Skin of body (tissue), 2 donors: ENCODE results near the gene MACROH2A2. TPM values are rescaled to one million over a fixed set of nuclear protein-coding genes. Genes with fewer than 3 reads are reported as not detected.
"Not testable (repeated sequence)": the region's sequence is repeated elsewhere in the genome, so short reads cannot be mapped to it uniquely, and the experiment has no call there.

Experiments used
- DNase-seq: peaks from one replicate; lab custom pipeline; 2025; lab: John Stamatoyannopoulos, UW
- total RNA-seq: library from RNA; depleted of rRNA; stranded (reverse); fragments of >200 nt; gene quantifications from one replicate; pipeline ENCODE4 v1.2.3, GENCODE V29; 2014

Gene MACROH2A2
- total RNA-seq, 1 donor from 2014 or later = 10.2 TPM

DNA sequence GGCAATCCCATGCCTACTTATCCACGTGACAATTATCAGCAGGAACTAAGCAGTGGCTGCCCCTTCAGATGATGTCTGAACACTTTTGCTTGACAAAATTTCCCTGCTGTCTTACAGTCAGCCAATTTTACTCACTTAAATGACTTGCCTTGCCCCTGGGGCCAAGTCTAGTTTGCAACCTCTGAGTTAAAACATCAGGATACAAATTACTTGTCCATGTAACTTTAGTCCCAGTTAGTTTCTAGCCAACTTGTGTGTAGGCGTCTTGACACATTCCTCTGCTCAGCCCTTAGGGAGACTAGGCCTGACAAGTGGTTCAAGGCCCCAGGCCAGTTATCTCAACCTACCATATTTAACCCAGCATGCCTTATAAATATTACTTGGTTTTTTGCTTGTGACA, 105.5 kb downstream of the MACROH2A2 start:
- DNase-seq = no peak

DNA sequence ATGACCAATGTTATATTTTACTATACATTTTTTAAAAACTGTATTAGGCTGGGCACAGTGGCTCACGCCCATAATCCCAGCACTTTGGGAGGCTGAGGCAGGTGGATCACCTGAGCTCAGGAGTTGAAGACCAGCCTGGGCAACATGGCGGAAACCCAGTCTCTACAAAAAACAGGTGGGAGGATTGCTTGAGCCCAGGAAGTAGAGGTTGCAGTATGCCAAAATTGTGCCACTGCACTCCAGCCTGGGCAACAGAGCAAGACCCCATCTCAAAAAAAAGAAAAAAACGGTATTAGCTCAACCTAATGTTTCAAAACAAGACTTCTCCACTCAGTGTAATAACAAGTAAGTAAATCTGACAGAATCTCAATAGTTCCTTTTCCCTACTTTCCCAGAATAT, 106.7 kb downstream of the MACROH2A2 start:
- DNase-seq = not testable (repeated sequence)

DNA sequence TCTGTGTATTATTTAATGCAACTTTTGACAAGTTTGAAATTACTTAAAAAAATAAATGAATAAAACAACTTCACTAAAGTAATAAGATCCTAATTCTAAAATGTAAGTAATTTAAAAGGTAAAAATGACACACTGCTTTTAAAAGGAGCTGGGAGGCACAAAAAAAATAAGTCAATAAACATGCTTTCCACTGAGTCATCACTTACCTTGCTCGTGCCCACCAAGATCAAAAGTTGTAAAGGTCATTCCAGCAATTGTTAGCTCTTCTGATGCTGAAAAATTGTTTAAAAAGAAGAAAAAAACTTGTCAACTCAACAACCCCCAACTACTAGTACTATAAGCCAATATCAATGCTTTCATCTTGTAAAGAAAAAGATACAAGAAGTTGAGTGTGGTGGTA, 108.2 kb downstream of the MACROH2A2 start:
- no peak for DNase-seq

Other genes with a start within 250 kb of the MACROH2A2 start
- 8.5 TPM for gene AIFM2, start 80.0 kb downstream of the MACROH2A2 start, total RNA-seq
- 10.2 TPM for gene TYSND1, start 93.9 kb downstream of the MACROH2A2 start, total RNA-seq
- gene SAR1A, start 117.7 kb downstream of the MACROH2A2 start, total RNA-seq = 163 TPM
- 88.6 TPM for gene PPA1, start 180.6 kb downstream of the MACROH2A2 start, total RNA-seq
- 0.59 TPM for gene NPFFR1, start 231.2 kb downstream of the MACROH2A2 start, total RNA-seq